Hematopoietic multipotent progenitor cell treated with erythropoietin and hydrocortisone succinate and interleukin-3 and kit ligand, for 17 days (in vitro differentiated cells): ENCODE data around the gene TMEM178B.
"Not testable (repeated sequence)": the region's sequence is repeated elsewhere in the genome, so short reads cannot be mapped to it uniquely, and the experiment has no call there.

ENCODE experiments used
- DNase-seq: peaks from one replicate; pipeline ENCODE4 v3.0.0-alpha.2; 2015; ENCODE audit warnings: low spot score

Gene TMEM178B

DNA sequence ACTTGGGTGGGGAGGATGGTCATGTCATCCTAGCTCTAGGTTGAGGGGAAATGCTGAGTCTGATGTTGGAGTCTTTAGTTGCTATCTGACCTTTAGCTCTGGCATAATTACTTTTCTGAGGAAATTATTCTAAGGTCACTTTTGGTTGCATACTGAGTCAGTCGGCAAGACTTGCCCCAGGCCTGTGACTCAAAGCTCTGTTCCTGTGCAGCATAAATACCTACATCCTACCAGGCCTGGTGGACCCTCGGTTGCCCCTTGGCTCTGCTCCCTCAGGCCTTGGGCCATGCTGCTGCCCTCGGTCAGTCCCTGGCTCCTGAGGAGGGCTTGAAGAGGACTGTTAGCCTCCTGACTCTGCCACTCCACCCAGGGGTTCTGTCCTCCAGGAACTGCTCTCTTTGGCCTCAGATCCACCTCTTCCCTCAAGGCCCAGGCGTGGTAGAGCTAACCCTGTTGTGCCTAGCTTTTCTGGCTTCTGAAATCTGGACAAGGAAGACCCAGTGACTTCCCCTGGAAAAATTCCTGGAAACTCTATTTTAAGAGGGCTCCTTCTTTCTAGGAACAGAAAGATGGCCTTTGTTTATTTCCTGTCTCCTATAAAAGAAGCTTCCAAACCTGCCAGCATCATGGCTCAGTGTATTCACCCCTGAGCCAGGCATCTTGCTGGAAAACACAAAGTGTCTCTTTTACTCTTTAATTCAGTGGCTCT is 71.2 kb downstream of the TMEM178B start:
- no peak for DNase-seq

DNA sequence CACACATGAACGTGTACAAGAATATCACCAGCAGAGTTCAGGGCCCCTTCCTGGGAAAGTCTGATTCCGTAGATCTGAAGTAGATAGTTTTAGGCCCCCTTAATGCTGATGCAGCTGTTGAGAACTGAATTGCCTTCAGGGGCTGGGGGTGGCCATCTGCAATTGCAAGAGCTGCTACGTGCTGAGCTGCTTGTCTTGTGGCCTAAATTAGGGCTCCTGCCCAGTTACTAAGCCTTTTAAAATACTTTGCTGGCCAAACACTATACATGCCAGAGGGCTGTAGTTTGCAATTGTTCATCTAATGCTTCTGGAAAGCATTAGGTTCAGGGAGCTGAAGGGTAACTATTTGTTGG is 71.7 kb downstream of the TMEM178B start:
- DNase-seq, result no peak

DNA sequence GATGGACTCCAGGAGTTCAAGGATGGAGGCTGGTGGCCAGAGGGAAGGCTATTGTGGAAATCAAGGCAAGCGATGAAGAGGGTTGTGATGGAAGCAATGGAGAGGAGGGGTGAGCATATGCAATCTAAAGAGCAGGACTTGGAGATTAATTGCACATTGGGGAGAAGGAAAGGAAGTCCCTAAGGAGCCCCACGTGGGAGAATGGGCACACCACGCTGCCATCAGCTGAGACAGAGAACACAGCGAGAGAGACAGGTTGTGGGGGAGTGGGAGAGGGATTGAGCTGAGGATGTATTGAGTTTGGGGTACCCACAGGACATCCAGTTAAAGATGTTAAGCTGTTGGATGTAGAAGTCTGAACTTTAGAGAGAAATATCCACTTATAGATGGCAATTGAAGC is 73.6 kb downstream of the TMEM178B start:
- no peak for DNase-seq

DNA sequence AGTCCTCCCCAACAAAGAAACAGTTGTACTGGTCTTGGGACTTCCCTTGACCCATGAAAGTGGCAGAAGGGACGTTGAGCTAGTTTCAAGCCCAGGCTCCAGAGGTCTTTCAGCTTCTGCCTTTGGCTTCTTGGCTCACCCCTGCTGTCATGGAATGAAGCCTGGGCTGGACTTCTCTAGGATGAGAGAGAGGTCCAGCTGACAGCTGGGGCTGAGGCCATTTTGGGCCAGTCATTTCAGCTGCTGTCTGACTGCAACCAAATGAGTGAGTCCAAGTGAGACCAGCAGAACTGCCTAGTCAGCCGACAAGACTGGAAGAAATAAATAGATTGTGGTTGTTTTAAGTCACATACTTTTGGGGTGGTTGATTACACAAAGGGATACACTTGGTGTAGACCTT is 76.6 kb downstream of the TMEM178B start:
- DNase-seq, result no peak

DNA sequence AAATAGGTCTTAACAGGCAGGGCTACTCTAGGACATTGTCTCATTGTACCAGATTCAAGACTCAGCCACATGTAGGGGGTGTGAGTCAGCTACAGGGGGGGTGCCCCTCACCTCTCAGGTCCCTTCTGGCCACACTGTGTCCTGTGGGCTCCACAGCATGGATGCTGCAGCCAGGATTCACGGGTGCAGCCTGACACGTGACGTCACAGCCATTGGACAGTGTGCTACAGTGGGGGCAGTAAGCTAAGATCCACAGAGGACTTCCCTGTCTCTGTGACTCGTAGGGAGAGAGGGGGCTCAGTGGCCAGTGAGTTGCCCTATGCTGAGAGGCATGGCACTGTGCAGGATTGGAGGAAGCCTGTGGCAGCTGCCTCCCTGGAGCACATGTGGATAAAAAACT is 77.9 kb downstream of the TMEM178B start:
- DNase-seq, result no peak

DNA sequence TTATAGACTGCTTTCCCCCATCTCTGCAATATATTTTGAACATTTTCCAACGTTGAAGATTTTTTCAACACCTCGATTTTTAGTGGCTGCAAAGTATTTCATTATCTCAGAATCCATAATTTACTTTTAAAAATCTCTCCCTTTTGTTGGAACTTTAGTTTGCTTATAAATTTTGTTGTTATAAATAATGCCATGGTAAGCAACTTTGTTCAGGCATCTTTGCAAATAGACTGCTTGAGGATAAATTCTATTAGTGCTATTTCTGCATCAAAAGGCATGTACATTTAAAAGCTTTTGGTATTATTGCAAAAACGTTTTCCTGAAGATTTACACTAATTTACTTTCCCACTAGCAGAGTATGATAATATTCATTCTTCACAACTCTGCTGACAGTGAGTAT is 79.4 kb downstream of the TMEM178B start:
- no peak for DNase-seq

DNA sequence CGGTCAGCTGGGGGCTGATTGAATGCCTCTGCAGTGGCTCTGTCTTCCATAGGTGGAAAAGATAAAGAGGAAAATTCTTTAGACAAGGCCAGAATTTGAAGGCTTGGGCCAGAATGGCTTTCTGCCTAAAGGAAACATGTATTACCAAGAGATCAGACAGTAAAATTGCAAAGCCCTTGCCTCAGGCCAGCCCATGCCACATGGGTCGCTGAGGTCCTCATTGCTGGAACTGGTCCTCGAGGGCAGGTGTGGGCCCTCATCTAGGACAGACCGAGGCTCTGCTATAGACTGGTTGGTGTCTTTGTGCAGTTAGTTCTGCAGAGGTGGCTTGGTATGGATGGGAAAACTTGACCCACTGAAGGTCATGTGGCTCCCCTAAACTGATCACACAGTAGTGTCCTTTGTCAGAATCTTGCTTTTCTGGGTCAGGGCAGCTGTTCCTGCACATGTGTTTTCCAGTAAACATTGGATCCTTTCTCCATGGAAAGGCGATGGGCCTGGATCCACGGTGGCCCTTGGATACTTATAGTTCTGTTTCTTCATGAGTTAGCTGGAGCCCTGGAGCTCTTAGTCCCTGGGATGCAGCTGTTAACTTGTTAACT is 80.4 kb downstream of the TMEM178B start:
- DNase-seq, result no peak

DNA sequence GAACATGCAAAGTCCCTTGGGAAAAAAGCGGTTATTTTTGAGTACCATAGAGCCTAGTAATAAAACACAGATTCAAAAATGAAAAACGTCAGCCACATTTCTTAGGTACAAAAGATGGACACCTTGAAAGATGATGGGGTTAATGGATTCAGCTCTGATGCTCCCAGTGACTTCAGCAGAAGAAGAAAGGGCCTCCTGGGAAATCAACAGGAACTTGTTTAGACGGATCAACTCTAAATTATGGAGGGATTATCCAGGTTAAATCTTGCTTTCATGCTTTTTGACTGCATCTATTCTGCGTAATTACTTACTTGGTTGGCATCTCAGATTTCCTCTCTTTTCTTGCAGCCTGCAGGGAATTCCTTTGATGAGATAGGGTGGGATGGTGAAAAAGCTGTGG is 82.5 kb downstream of the TMEM178B start:
- no peak for DNase-seq

DNA sequence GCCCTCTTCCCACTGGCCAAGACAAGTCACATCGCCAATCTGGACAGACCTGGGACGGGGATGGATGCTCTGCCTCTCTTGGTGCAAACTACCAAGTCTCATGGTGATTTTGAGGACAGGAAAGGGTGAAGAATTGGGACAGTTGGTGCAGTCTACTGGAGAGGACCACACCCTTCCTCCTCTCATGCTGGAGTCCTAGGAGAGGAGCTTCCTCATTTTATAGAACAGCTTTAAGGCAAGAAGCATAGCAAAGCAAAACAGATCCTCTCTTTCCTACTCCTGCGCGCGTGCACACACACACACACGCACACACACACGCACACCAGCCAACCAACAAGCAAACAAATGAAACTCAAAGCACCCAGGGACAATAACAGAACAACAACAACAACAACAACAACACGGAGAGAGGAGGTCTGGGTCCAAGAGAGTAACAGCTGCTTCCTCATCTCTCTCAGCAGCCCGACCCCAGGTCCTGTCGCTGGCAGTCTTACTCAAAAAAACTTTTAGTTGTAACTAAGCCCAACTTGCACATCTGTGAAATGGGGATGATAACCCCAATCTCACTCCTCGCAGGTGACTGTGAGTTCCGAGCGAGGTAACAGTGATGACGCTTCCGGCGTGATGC is 83.4 kb downstream of the TMEM178B start:
- no peak for DNase-seq

DNA sequence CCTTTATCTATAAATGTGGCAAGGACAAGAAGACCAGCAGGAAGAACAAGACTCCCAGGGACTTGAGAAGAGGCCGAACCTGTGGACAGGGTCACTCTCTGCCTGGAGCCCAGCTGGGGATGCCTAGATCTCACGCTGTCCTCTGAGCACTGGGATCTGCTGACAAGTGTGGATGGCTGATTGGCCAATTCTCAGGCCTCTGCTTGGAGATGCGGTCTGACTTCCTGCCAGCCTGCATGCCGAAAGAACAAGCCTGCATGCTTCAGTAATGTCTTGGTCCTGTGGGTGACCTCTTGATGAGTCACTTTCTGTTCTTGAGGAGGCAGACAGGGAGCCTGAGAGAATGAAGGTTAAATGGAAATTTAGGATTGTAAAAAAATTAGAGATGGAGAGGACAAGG is 84.7 kb downstream of the TMEM178B start:
- no peak for DNase-seq

DNA sequence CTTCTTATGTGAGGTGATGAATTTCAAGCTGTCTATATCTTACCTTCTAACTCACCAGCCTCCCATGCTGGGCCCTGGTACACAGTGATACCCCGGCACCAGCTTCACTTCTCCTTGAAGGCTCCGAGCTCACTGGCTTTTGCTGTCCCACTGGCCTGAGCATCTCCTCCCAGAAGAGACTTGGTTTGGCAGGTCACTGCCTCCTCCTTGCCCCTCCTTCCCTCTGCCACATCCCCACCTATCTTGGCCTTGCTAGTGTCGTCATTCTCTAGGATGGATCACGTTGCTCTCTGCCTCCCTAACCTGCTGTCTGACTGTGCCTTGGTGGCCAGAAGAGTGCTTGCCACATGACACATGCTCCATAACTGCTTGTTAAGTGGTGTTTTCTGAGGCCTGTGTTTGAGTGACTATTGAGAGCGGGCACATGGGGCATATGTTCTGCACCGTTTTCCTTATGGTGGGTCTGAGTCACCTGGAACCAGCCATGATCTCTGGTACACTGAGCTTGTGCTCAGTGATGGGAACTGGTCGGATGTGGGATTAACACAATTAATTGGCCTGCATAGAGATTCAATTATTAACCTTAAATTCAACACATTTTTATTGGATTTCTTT is 86.5 kb downstream of the TMEM178B start:
- no peak for DNase-seq

DNA sequence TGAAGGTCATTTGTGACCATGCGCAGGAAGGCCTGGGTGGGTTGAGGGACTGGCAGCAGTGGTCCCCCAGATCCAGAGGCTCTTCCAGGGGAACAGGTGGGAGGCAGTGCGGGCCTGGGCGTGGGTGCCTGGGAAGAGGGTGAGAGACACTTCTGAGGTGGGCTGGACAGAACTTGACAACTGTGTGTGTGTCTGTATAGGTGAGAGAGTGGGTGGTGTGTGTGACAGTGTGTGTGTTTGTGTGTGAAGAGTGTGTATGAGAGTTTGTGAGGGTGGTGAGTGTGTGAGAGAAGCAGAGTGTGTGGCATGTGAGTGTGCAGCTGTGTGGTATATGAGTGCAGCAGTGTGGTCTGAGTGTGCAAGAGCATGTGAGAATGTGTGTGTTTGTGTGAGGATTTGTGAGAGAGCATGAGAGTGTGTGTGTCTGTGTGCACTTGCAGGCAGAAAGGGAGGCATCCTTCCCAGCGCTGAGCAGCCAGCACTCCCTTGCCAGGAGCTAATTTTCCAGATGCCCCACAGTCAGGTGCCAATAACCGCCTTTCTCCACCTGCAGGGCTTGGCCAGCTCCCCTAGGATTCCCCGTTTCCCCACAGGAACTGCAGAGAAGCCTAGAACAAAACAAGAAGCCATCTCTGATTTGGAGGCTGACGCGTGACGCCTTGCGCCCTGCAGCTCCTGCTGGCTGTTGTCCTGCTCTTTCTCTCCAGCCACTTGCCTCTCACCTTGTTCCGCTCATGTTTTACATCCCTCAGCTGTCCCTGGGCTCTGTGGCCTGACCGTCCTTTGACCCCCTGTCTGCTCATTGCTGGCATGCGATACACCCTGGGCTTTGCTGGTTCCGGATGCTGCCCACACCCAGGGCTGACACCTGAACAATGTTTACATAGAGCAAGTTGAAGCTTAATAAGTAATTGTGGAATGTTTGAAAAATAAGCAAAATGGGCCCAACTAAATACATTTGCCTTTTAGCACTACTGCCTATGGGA is 88.0 kb downstream of the TMEM178B start:
- DNase-seq, result no peak

DNA sequence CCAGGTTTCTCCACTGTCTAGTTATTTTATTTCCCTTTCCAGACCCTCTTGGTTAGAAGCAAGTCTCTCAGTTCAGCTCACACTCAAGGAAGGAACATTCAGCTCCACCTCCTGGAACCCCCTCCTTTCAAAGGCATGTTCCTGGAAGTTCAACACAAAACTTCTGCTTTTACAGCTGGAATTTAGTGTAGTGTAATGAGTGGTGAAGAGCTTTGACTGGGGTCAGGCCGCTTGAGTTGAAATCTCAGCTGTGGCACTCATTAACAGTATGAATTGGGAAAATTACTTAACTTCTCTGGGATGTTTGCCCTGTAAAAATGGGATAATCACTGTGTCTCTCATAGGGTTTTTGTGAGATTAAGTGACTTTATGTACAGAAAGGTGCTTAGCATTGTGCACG is 91.7 kb downstream of the TMEM178B start:
- DNase-seq, result no peak

DNA sequence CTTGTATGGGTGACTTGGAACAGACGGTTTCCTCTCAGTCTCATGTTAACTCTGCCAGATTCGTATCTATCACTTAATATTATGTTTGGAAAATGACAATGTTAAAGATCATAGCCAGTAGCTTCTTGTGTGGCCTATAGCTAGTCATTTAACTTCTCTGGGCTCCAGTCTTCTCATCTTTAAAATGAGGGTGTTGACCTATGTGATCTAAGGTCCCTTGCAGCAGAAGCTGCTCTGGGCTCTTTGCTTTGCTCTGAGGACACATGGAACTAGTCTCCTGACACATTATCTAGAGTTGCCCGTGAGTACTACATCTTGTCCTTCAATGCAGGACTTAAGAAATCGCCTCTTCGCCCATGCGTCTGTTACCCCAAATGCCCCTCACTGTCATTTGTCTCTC is 93.1 kb downstream of the TMEM178B start:
- no peak for DNase-seq

DNA sequence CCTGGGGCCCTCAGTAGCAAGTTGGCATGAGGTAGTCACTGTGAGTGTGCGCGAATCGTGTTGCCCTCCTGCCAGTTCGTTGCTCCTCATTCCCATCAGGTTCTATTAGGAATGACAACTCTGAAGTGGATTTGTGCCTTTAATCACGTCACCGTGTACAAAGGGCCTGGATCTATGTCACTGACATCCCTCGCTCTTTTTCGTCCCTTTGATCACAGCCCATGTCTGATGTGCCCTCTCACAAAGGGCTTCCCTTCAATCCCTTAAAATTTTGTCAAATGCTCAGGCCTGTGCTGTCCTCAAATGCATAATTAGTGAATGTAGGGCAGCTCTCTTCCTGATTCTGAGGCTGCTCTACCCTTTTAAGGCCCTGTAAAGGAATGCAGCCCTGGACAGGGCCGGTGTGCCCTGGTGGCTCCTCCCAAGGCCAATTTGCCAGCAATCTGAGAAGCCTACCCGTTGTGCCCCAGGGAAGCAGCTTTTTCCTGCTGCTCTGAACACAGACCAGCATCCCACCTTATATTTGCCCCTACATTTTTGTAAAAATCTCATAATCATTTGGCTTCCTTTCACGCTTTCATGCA is 93.6 kb downstream of the TMEM178B start:
- no peak for DNase-seq

DNA sequence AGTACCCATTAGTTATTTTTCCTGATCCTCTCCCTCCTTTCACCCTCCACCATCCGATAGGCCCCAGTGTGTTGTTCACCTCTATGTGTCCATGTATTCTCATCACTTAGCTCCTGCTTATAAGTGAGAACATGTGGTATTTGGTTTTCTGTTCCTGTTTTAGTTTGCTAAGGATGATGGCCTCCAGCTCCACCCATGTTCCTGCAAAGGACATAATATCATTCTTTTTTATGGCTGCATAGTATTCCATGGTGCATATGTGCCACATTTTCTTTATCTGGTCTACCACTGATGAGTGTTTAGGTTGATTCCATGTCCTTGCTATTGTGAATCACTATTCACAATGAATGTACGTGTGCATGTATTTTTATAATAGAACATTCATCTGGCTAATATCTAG is 95.3 kb downstream of the TMEM178B start:
- not testable (repeated sequence) for DNase-seq

DNA sequence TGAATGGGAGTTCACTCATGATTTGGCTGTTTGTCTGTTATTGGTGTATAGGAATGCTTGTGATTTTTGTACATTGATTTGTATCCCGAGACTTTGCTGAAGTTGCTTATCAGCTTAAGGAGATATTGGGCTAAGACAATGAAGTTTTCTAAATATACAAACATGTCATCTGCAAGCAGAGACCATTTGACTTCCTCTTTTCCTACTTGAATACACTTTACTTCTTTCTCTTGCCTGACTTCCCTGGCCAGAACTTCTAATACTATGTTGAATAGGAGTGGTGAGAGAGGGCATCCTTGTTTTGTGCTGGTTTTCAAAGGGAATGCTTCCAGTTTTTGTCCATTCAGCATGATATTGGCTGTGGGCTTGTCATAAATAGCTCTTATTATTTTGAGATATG is 101.9 kb downstream of the TMEM178B start:
- not testable (repeated sequence) for DNase-seq

DNA sequence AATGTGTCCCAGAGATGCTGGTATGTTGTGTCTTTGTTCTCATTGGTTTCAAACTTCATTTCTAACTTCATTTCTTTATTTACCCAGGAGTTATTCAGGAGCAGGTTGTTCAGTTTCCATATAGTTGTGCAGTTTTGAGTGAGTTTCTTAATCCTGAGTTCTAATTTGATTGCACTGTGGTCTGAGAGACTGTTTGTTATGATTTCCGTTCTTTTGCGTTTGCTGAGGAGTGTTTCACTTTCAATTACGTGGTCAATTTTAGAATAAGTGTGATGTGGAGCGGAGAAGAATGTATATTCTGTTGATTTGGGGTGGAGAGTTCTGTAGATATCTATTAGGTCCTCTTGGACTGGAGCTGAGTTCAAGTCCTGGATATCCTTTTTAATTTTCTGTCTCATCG is 103.3 kb downstream of the TMEM178B start:
- DNase-seq, result not testable (repeated sequence)

DNA sequence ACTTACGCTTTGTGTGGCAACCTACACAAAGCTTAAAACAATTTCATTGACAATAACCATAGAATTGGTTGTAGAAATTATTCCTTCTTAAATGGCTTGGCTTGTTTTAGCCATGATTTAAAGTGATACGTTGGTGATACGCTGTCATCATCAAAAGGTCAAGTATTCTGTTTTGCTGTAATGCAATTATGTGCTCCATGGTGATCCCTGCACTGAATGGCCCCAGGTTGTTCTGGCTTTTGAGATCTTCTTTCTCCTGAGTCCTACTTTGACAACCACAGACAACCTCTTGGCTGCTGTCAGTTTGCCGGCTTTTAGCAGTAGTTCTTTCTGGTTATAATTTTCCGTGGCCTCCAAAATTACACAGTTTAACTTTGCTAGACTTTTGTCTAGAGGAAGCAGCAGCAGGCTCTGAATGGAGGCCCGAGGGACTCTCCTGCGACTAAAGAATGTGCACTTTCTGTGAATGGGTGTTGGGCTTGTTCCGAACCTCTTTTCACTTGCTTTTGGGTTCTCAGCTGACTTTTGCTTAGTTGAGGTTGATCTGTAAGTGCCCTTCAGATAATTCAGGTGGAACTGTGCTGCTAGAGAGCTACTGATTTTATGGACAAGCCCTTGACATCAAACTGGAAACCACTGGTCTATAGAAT is 104.7 kb downstream of the TMEM178B start:
- DNase-seq, result no peak

DNA sequence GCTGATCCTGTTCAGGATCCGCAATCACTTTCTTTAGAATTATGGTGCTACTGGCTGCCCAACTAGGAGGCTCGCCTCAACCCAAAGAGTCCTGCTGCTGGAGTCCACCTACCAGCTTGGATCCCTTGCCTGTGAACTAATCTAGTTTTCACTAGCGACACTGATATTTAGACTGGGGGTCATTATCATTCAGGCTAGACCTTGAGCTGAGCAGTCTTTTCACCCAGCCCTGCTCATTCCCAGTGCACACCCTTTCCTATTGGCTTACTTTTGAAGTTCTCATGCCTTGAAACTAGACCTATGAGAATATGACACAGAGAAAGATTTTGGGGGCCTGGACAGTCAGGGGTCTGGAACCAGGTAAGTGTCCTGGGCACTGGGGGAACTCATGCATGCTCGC is 107.9 kb downstream of the TMEM178B start:
- DNase-seq, result no peak

DNA sequence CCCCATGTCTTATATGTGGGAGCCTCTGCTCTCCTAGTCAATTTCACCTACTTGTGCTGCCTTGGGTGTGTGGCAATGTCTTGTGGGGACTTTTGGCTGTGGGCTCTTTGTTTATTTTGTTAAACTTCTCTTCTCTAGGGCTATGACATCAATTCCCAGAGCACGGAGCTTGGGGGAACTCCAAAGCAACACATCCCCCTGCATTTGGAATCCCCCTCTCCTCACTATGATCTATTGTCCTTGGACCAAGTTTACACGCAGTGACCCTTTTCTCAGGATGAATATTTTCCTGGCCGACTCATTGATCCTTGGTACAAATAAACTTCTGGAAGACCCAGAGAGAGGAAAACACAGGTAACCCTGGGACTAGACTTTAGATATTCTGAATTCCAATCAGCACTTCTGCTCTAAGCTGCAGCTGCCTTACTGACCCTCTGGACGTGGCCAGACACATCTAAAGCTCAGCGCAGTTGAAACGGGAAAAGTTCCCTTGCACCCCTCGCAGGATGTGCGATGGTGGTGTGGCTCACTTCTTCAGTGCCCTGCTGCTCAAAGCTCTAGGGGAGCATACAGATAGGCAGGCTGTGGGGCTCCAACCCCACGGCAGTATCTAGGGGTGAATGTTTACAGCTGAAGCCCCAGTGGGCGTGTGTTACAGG is 110.8 kb downstream of the TMEM178B start:
- DNase-seq, result no peak
